T-helper 1 cell treated with Interleukin-12 subunit alpha and Interleukin-12 subunit beta and Interleukin-4 antibody, amounts not matched to agents 30 μg/mL and 1 μg/mL, for 36 hours (primary cell): ENCODE data around the gene ARHGAP45.
"Not testable (repeated sequence)": the region's sequence is repeated elsewhere in the genome, so short reads cannot be mapped to it uniquely, and the experiment has no call there.

Source experiments
- H3K27ac Mint-ChIP-seq: one replicate; pipeline ENCODE4 v1.8.0; 2021; ENCODE audit warnings: mild to moderate bottlenecking, mixed read lengths
- H3K27me3 Mint-ChIP-seq: one replicate; pipeline ENCODE4 v1.8.0; 2021; ENCODE audit warnings: low read depth, mixed read lengths
- H3K36me3 Mint-ChIP-seq: one replicate; pipeline ENCODE4 v1.8.0; 2021; ENCODE audit warnings: low read depth, mixed read lengths
- H3K4me1 Mint-ChIP-seq: one replicate; pipeline ENCODE4 v1.8.0; 2021; ENCODE audit warnings: low read depth, mixed read lengths
- H3K4me3 Mint-ChIP-seq: one replicate; pipeline ENCODE4 v1.8.0; 2021; ENCODE audit warnings: mild to moderate bottlenecking, moderate library complexity, mixed read lengths
- H3K9me3 Mint-ChIP-seq: one replicate; pipeline ENCODE4 v1.8.0; 2021; ENCODE audit warnings: mixed read lengths

Gene ARHGAP45, protein sequence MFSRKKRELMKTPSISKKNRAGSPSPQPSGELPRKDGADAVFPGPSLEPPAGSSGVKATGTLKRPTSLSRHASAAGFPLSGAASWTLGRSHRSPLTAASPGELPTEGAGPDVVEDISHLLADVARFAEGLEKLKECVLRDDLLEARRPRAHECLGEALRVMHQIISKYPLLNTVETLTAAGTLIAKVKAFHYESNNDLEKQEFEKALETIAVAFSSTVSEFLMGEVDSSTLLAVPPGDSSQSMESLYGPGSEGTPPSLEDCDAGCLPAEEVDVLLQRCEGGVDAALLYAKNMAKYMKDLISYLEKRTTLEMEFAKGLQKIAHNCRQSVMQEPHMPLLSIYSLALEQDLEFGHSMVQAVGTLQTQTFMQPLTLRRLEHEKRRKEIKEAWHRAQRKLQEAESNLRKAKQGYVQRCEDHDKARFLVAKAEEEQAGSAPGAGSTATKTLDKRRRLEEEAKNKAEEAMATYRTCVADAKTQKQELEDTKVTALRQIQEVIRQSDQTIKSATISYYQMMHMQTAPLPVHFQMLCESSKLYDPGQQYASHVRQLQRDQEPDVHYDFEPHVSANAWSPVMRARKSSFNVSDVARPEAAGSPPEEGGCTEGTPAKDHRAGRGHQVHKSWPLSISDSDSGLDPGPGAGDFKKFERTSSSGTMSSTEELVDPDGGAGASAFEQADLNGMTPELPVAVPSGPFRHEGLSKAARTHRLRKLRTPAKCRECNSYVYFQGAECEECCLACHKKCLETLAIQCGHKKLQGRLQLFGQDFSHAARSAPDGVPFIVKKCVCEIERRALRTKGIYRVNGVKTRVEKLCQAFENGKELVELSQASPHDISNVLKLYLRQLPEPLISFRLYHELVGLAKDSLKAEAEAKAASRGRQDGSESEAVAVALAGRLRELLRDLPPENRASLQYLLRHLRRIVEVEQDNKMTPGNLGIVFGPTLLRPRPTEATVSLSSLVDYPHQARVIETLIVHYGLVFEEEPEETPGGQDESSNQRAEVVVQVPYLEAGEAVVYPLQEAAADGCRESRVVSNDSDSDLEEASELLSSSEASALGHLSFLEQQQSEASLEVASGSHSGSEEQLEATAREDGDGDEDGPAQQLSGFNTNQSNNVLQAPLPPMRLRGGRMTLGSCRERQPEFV

DNA sequence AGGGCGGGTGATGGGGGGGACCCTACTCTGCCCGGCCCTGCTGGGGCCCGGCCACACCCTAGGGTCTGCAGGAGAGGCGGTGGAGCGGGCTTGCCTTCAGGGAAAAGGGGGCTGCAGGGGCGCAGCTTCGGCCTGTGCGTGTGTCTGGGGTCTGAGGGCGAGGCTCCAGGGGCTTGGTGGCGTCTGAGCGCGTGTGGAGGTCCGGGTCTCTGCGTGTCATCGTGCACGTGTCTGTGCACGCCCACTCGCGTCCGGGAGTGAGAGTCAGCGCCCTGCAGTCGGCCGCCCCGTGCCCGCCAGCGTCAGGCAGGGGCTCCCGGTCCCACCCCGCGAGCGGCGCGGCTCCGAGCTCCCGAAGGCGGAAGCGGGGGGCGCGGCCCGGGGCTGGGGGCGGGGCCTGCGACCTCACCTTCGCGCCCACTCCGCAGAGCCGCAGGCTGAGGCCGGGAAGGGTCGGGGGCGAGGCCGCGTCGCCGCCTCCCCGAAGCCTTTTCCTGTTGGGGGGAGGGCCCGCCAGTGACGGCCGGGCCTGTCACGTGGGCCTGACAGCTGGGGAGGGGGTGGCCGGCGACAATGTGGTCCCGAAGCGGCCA, at the start of gene ARHGAP45:
Gene ARHGAP45, plus strand, starts transcription at position 420 of the 593 bp plus-strand sequence. CDS start 239 bp downstream, outside the sequence.
- no peaks in the 10 kb centered on the region for H3K27me3 Mint-ChIP-seq
- H3K36me3 Mint-ChIP-seq = peaks cover 15% of the 10 kb centered on the region
- peak within 1 kb of the TSS; percentile 91 for H3K27ac Mint-ChIP-seq
- H3K4me3 Mint-ChIP-seq = peak within 1 kb of the TSS; percentile 89
- peaks cover 26% of the 10 kb centered on the region for H3K4me1 Mint-ChIP-seq
- no peaks in the 10 kb centered on the region for H3K9me3 Mint-ChIP-seq

DNA sequence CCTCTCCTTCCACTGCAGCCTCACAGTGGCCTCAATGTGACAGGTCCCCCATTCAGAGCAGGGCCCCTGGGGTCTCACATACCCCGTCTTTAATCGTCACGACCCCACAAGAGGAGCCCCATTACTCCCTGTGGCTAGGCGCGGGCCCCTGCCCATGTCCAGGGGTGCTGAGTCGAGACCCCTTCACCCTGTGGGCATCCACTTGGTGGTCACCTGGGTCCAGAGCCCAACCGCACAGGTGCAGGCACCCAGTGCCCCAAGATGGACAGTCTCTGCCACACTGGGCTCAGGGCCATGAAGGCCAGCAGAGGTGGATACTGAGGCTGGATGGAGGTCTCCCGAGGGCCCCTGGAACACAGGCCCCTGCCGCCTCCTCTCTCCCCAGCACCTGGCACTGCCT, 49.1 kb upstream of the ARHGAP45 start:
- Mint-ChIP-seq H3K4me1 (peaks cover 26% of the 10 kb centered on the region), H3K9me3 (no peaks in the 10 kb centered on the region), H3K36me3 (peaks cover 5% of the 10 kb centered on the region), H3K27me3 (no peaks in the 10 kb centered on the region), H3K27ac (no peak overlapping the region), H3K4me3 (no peak overlapping the region)

GRCh38 chr19:1018393-1018792, 48.6 kb upstream of the ARHGAP45 start:
- Mint-ChIP-seq H3K4me3 (peak overlapping the region; percentile 58), H3K9me3 (no peaks in the 10 kb centered on the region), H3K36me3 (peaks cover 5% of the 10 kb centered on the region), H3K27me3 (no peaks in the 10 kb centered on the region), H3K27ac (no peak overlapping the region), H3K4me1 (peaks cover 26% of the 10 kb centered on the region)

- Mint-ChIP-seq H3K4me3 (peak overlapping the region; percentile 58), H3K36me3 (peaks cover 4% of the 10 kb centered on the region), H3K4me1 (peaks cover 26% of the 10 kb centered on the region), H3K27ac (peak overlapping the region; percentile 63), H3K27me3 (no peaks in the 10 kb centered on the region), H3K9me3 (no peaks in the 10 kb centered on the region)
These were observed 47.9 kb upstream of the ARHGAP45 start for GRCh38 chr19:1018932-1019615.

DNA sequence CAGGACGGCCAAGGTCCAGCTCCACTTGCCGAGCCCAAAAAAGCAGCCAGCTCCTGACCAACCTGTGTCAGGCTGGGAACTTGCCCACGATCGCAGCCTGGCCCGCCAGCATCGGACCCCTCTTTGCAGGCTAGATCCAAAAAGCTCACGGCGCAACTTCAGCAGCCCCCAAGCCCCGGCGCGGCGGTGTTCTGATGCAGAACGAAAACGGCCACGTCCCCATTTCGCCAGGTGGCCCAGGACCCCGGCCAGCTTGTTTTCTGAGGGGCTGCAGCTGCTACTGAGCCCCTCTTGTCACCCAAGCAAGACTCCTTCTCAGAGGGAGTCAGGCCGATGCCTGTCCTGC, 47.4 kb upstream of the ARHGAP45 start:
- H3K4me3 Mint-ChIP-seq = peak overlapping the region; percentile 97
- no peaks in the 10 kb centered on the region for H3K9me3 Mint-ChIP-seq
- H3K27me3 Mint-ChIP-seq = no peaks in the 10 kb centered on the region

DNA sequence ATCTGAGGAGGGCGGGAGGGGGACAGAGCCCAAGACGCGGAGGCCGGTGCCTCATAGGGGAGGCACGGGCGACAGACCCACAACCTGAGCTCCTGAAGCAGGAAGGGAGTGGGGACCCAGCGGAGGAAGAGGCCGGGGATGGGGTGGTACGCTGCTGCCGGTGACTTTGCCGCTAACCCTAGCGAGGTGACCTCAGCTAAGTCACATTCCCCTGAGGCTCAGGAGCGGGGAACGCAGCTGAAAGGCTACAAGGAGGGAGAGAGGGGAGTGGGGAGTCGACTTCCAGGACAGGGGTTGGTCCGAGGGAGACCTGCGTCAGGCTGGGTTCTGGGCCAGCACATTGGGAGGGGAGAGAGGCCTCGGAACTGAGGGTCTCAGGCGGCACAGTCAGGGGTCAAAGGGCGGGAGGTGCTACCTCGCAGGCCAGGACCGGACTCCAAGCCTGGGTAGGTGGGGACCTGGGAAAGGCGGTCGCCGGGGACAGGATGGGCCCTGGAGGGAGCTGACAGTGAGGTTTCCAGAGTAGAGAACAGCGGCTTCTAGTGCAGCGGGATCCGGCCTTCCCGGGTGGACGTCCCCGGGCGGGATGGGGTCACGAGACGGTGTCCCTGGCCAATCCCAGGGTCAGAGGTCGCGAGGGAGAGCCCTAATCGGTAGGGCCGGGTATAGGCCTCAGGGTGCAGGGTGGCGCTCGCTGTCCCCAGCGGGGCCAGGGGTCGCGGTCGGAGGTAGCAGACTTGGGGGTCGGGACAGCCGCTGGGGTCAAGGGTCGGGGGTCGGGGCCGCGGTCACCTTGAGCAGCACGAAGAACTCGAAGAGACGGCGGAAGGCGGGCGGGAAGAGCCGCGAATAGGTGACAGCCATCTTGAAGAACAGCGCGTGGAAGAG, 46.7 kb upstream of the ARHGAP45 start:
- Mint-ChIP-seq H3K27me3 (no peaks in the 10 kb centered on the region), H3K27ac (peak overlapping the region; percentile 94), H3K36me3 (peaks cover 3% of the 10 kb centered on the region), H3K4me3 (peak overlapping the region; percentile 97), H3K9me3 (no peaks in the 10 kb centered on the region), H3K4me1 (peaks cover 24% of the 10 kb centered on the region)

More for the DNA sequence above, 47.4 kb upstream of the ARHGAP45 start:
- H3K27ac Mint-ChIP-seq = peak overlapping the region; percentile 94
- peaks cover 3% of the 10 kb centered on the region for H3K36me3 Mint-ChIP-seq
- peaks cover 24% of the 10 kb centered on the region for H3K4me1 Mint-ChIP-seq

DNA sequence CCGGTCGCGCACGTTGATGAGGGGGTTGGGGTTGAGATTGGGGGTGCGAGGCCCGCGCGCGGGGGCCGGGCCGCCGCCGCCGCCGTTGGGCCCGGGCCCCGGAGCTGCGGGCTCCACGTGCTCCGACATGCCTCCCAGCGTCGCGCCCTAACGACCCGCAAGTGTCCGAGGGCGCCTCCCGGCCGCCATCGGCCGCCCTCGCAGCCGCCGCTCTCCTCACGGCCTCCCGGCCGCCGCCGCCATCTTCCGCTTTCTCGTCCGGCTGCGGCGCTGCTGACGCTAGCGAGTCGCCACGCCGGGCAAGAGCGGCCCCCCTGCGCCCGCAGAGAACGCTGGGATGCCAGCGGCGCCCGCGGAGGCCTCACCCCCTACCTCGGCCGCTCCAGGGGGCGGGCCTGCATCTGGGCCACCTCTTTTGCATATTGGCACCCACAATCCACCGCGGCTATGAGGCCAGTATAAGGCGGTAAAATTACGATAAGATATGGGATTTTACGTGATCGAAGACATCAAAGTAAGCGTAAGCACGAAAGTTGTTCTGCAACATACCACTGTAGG, 46.0 kb upstream of the ARHGAP45 start, which contains the start of gene TMEM259:
Gene TMEM259, minus strand, starts transcription at position 256 of the 558 bp plus-strand sequence. Its CDS starts 127 bp downstream, at position 129.
- peaks cover 26% of the 10 kb centered on the region for H3K4me1 Mint-ChIP-seq
- H3K9me3 Mint-ChIP-seq = no peaks in the 10 kb centered on the region
- H3K27me3 Mint-ChIP-seq = no peaks in the 10 kb centered on the region
- peak within 1 kb of the TSS; percentile 99 for H3K27ac Mint-ChIP-seq
- peaks cover 3% of the 10 kb centered on the region for H3K36me3 Mint-ChIP-seq
- peak within 1 kb of the TSS; percentile 97 for H3K4me3 Mint-ChIP-seq

- not testable (repeated sequence) for H3K27me3 Mint-ChIP-seq, H3K9me3 Mint-ChIP-seq, H3K36me3 Mint-ChIP-seq, H3K4me3 Mint-ChIP-seq, H3K27ac Mint-ChIP-seq
- peaks cover 16% of the 10 kb centered on the region for H3K4me1 Mint-ChIP-seq
These were observed 43.1 kb upstream of the ARHGAP45 start for GRCh38 chr19:1023883-1024188.

- not testable (repeated sequence) for H3K9me3 Mint-ChIP-seq, H3K27me3 Mint-ChIP-seq
- H3K4me3 Mint-ChIP-seq = peak overlapping the region; percentile 54
- peaks cover 15% of the 10 kb centered on the region for H3K4me1 Mint-ChIP-seq
- peak overlapping the region; percentile 67 for H3K27ac Mint-ChIP-seq
- peaks cover 11% of the 10 kb centered on the region for H3K36me3 Mint-ChIP-seq
These were observed 41.9 kb upstream of the ARHGAP45 start for GRCh38 chr19:1025080-1025479.

DNA sequence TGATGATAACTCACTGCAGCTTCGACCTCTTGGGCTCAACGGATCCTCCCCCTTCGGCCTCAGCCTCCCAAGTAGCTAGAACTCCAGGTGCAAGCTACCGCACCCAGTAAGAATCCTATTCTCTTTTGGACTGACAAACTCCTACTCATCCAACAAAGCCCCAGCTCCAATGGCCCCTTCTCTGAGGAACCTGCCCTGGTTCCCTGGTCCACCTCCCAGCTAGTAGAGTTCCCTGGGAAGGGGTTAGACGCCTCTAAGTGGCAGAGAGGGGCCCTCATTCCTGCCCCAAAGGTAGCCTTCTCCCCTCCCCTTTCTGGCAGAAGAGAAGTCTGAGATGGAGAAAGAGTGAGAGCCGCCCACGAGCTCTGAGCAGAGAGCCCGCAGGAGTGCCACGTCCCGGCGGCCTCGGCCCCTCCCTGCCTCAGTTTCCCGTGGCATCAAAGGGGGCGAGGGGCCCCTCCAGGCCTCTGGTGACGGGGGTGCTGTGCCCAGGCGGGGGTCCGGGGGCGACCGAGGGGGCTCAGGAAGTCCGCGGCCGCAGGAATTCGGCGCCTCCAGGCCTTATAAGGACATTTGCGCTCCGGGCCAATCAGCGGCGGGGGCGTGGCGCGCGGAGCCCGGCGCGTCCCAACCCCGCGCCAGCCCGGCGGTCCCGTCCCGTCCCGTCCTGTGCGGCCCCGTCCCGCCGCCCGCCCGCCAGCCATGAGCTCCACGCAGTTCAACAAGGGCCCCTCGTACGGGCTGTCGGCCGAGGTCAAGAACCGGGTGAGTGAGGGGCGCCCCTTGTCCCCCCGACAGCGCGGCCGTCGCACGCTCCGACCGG, 40.8 kb upstream of the ARHGAP45 start, which contains the start of gene CNN2:
Gene CNN2, plus strand, starts transcription at position 649 of the 823 bp plus-strand sequence. Its CDS starts 54 bp downstream, at position 703.
- Mint-ChIP-seq H3K9me3 (no peaks in the 10 kb centered on the region), H3K4me3 (peak within 1 kb of the TSS; percentile 95), H3K27ac (peak within 1 kb of the TSS; percentile 87), H3K36me3 (peaks cover 14% of the 10 kb centered on the region), H3K4me1 (peaks cover 21% of the 10 kb centered on the region), H3K27me3 (no peaks in the 10 kb centered on the region)

GRCh38 chr19:1026783-1027649, 40.0 kb upstream of the ARHGAP45 start:
- H3K9me3 Mint-ChIP-seq = no peaks in the 10 kb centered on the region
- H3K4me3 Mint-ChIP-seq = peak overlapping the region; percentile 95
- H3K36me3 Mint-ChIP-seq = peaks cover 18% of the 10 kb centered on the region
- no peaks in the 10 kb centered on the region for H3K27me3 Mint-ChIP-seq
- peak overlapping the region; percentile 87 for H3K27ac Mint-ChIP-seq
- H3K4me1 Mint-ChIP-seq = peaks cover 17% of the 10 kb centered on the region
